ENCODE data around the gene INPP5K. TPM values are rescaled to one million over a fixed set of nuclear protein-coding genes. Genes with fewer than 3 reads are reported as not detected.
A peak's percentile ranks its signal among the peaks of the same experiment; 100 is the strongest.

The INPP5K gene
- total RNA-seq, 4 donors from 2014 or later, result 59.6 to 76.0 (median 73.1) TPM

GRCh38 chr17:1484060-1484535 lies 32.3 kb downstream of the INPP5K start:
- peaks cover 0 to 80% (median 36%) of the 10 kb centered on the region in 3 donors for H3K4me1 ChIP-seq
- H3K9me3 ChIP-seq, result no peaks in the 10 kb centered on the region
- no peak for TF ChIP-seq EP300 (IDR thresholded peaks at IDR 0.05)
- TF ChIP-seq POLR2AphosphoS5 (IDR thresholded peaks at IDR 0.05), result no peak
- TF ChIP-seq CTCF (IDR thresholded peaks at IDR 0.05), result no peak
- TF ChIP-seq POLR2A (IDR thresholded peaks at IDR 0.05), result no peak
- no peaks in the 10 kb centered on the region for H3K27me3 ChIP-seq
- 81% methylated on average over 19 of the region's 29 CpGs; no CpG with 5 or more reads in 1 of the 2 donors for WGBS, 2 donors (ENCODE audit: low coverage in 1 of 2)
- no peak for ATAC-seq
- H3K4me3 ChIP-seq, result peak overlapping the region in 1 of 2 donors; percentile 88
- peaks cover 0 to 51% of the 10 kb centered on the region in 2 donors for H3K36me3 ChIP-seq
- H3K27ac ChIP-seq, result peak overlapping the region in 3 of 4 donors; percentile 98 to 100 (median 99)

GRCh38 chr17:1482680-1483079 lies 33.7 kb downstream of the INPP5K start:
- Histone ChIP-seq H3K9me3 (no peaks in the 10 kb centered on the region), H3K36me3 (peaks cover 0 to 65% of the 10 kb centered on the region in 2 donors), H3K27ac (peak overlapping the region in 3 of 4 donors; percentile 98 to 100 (median 99)), H3K4me1 (peaks cover 0 to 66% (median 28%) of the 10 kb centered on the region in 3 donors), H3K4me3 (no peak overlapping the region), H3K27me3 (no peaks in the 10 kb centered on the region)
- no peak for ATAC-seq
- TF ChIP-seq POLR2AphosphoS5 (IDR thresholded peaks at IDR 0.05) (no peak), POLR2A (IDR thresholded peaks at IDR 0.05) (no peak), CTCF (IDR thresholded peaks at IDR 0.05) (no peak), EP300 (IDR thresholded peaks at IDR 0.05) (no peak)
- 56% methylated on average over 8 of the region's 20 CpGs; no CpG with 5 or more reads in 1 of the 2 donors for WGBS, 2 donors (ENCODE audit: low coverage in 1 of 2)

- 68 to 69% methylated on average over 3 to 11 of the region's 11 CpGs for WGBS, 2 donors (ENCODE audit: low coverage in 1 of 2)
- ATAC-seq, result no peak
- Histone ChIP-seq H3K9me3 (no peaks in the 10 kb centered on the region), H3K36me3 (peaks cover 0 to 74% of the 10 kb centered on the region in 2 donors), H3K27ac (peak overlapping the region in 3 of 4 donors; percentile 98 to 100 (median 99)), H3K27me3 (no peaks in the 10 kb centered on the region), H3K4me3 (no peak overlapping the region), H3K4me1 (peaks cover 0 to 64% (median 21%) of the 10 kb centered on the region in 3 donors)
- no peak for TF ChIP-seq EP300 (IDR thresholded peaks at IDR 0.05)
- TF ChIP-seq CTCF (IDR thresholded peaks at IDR 0.05), result no peak
- TF ChIP-seq POLR2AphosphoS5 (IDR thresholded peaks at IDR 0.05), result no peak
- TF ChIP-seq POLR2A (IDR thresholded peaks at IDR 0.05), result no peak
Measured at GRCh38 chr17:1481736-1482135, 34.7 kb downstream of the INPP5K start.

- 19 to 54% methylated on average over 3 to 11 of the region's 18 CpGs for WGBS, 2 donors (ENCODE audit: low coverage in 1 of 2)
- H3K27ac ChIP-seq, result peak overlapping the region in 3 of 4 donors; percentile 22 to 100 (median 99)
- TF ChIP-seq POLR2AphosphoS5 (IDR thresholded peaks at IDR 0.05) (peak; percentile 30), EP300 (IDR thresholded peaks at IDR 0.05) (no peak), POLR2A (IDR thresholded peaks at IDR 0.05) (no peak)
- no peaks in the 10 kb centered on the region for H3K9me3 ChIP-seq
- H3K4me1 ChIP-seq, result peaks cover 0 to 64% (median 20%) of the 10 kb centered on the region in 3 donors
- H3K4me3 ChIP-seq, result no peak overlapping the region
- no peaks in the 10 kb centered on the region for H3K27me3 ChIP-seq
- peaks cover 0 to 83% of the 10 kb centered on the region in 2 donors for H3K36me3 ChIP-seq
- no peak for ATAC-seq
Measured at GRCh38 chr17:1480747-1481465, 35.5 kb downstream of the INPP5K start.

GRCh38 chr17:1478418-1478817 lies 38.0 kb downstream of the INPP5K start:
- Histone ChIP-seq H3K36me3 (peaks cover 0 to 98% of the 10 kb centered on the region in 2 donors), H3K4me1 (peaks cover 0 to 59% (median 8%) of the 10 kb centered on the region in 3 donors), H3K27me3 (no peaks in the 10 kb centered on the region), H3K4me3 (no peak overlapping the region), H3K9me3 (no peaks in the 10 kb centered on the region), H3K27ac (peak overlapping the region in 2 of 4 donors; percentile 14 to 27)
- ATAC-seq, result no peak
- no peak for TF ChIP-seq CTCF (IDR thresholded peaks at IDR 0.05)
- no peak for TF ChIP-seq POLR2A (IDR thresholded peaks at IDR 0.05)
- no peak for TF ChIP-seq EP300 (IDR thresholded peaks at IDR 0.05)
- no peak for TF ChIP-seq POLR2AphosphoS5 (IDR thresholded peaks at IDR 0.05)
- 82% methylated on average over 9 of the region's 26 CpGs; no CpG with 5 or more reads in 1 of the 2 donors for WGBS, 2 donors (ENCODE audit: low coverage in 1 of 2)
